ENCODE results near the gene KAZN.

KAZN gene

DNA sequence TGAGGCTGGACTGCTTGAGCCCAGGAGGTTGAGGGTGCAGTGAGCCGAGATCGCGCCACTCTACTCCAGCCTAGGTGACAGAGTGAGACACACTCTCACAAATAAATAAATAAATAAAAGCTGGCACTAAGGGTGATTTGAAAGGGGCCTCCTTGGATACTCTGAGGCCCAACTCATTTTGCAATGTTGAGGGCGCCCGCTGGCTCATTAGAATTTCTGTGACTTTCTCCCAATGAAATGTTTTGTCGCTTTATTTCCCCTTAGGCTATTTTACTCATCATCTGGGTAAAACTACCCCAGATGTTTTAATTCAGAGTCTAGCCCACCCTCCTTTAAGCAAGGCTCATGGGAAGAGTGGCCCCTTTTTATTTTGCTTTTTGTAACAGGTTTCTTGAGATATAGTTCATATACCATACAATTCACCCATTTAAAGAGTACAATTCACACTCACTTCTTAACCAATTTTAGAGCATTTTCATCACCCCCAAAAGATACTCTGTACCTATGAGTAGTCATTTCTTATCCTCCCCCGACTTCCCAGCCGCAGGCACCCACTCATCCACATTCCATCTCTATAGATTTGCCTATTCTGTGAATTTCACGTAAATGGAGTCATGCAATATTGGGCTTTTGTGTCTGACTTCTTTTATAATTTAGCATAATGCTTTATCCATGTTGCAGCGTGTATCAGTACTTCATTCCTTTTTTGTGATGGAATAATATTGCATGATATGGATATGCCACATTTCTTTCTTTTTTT lies 259.1 kb downstream of the KAZN start:
- no peak for DNase-seq (ENCODE audit: low read depth)

GRCh38 chr1:14862114-14862771 lies 263.8 kb downstream of the KAZN start:
- no peak for DNase-seq (ENCODE audit: low read depth)

GRCh38 chr1:14865106-14865505 lies 266.6 kb downstream of the KAZN start:
- DNase-seq (ENCODE audit: low read depth): no peak

- no peak for DNase-seq (ENCODE audit: low read depth)
Measured at GRCh38 chr1:14866911-14867612, 268.6 kb downstream of the KAZN start.

GRCh38 chr1:14869187-14869586 lies 270.7 kb downstream of the KAZN start:
- no peak for DNase-seq (ENCODE audit: low read depth)

DNA sequence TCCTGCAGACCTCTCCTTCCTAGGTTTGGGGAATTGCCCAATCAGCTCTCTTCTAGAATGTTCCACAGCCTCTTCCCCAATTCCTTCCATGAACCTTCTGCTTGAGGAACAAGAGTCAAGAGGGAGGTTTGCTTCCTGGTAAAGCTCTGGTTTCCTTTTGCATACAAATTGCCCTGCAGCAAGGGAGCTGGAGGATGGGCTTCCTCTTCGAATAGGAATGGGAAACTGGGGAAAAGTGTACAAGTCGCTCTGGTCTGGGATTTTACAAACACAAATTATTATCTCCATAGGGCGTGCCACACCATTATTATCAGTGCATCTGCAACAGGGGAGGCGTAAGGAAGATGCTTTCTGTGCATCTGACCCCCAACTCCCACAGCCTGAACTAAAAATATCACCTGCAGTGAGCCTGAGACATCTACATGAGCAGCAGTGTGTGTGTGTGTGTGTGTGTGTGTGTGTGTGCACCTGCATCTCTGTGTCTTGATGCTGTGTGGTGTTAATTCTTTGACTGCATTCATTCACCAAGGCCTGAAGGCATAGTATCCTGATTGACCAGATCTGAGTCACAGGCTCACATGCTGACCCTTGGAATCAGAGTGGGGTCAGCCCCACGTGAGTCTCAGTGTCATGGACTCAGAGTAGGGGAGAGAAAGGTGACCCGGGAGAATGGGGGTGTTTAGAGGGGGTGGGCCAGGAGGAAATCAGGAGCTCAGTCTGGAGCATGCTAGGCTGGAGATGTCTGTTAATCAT lies 272.9 kb downstream of the KAZN start:
- no peak for DNase-seq (ENCODE audit: low read depth)

DNA sequence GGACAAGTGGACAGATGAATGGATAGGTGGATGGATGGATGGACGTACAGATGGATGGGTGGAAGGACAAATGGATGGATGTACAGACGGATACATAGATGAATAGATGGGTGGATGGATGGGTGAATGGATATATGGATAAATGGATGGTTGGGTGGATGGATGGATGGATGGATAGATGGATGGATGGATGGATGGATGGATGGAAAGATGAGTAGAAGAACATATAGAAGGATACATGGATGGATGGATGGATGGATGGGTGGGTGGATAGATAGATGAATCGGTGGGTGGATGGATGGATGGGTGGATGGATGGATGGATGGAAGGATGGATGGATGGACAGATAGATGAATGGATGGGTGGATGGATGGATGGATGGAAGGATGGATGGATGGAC lies 274.3 kb downstream of the KAZN start:
- DNase-seq (ENCODE audit: low read depth): no peak

GRCh38 chr1:14873677-14874076 lies 275.2 kb downstream of the KAZN start:
- no peak for DNase-seq (ENCODE audit: low read depth)

DNA sequence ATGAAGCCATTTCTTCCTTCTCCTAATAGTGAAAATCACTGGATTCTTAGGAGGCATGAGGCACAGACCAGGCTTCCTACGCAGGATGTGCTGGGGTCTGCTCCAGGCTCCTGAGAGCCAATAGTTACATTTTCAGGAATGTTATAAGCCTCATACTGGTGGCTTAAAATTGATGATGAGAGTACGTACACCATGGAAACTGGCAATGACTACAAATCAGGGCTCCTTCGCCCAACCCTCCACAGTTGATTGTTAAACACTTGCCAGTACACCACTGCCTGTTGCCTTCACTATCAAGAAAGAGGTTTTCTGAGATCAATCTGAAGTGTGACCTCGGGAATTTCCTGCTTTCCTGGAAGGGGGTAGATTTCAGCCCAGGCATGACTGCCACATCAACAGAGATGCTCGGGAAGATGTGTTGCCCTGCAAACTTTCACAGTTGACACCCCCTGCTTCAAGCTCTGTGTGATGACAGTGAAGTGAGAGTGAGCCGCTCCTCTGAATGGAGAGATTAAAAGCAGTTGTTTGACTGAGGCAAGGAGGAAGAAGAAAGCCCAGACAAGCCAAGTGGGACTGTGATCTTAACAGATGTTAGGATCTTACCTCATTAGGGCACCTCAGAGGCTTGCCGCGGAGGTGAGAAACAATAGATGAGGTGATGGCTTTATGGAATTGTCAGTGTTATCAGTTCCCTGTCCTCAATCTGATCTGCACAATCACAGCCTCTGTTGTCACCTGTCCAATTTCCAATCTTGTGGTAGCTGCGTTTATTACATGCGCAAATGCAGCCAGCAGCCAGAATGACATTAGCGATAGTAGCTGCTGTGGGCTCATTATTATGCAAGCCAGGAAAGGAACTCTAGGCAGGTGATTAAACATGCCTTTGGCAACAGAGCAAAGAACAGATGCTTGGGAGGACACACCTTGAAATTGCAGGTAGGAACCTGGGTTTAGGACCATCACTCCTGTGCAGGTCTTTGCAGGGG lies 277.3 kb downstream of the KAZN start:
- DNase-seq (ENCODE audit: low read depth): no peak

DNA sequence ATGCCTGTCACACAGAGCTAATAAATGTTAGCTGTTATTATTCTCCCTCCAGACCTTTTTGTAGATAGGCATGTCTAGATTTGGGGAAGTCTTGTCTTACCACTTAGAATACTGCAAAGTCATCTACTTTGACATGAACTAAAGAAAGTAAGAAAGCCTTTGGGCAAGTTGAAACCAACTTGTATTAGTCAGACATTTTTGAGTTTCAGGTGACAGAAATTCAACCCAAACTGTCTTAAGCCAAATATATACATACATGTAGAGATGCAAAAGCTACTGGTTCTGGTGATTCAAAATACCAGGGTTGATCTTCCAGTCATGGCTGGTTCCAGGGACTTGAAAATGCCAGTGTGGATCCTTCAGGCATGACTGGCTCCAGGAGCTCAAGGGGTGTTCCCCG lies 278.3 kb downstream of the KAZN start:
- DNase-seq (ENCODE audit: low read depth): no peak

- DNase-seq (ENCODE audit: low read depth): no peak
Measured at GRCh38 chr1:14877224-14877623, 278.7 kb downstream of the KAZN start.

GRCh38 chr1:14878124-14878523 lies 279.6 kb downstream of the KAZN start:
- no peak for DNase-seq (ENCODE audit: low read depth)

DNA sequence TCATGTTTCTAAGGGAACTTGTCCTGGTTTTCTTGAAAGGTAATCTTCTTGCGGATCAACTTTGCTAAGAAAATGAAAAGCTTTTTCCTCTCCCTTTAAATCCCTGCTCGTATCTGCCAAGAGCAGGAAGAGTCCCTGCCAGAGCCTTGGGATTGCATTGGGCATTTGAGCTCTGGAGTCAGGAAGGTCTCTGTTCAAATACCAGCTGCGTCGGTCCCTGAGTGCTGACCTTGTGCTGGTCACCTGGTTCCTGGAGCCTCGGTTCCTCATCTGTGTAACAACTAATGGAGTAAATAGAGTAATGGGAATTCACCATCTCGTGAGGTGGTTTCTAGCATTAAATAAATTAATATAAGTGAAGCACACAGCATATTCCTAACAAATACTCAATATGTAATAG lies 280.5 kb downstream of the KAZN start:
- no peak for DNase-seq (ENCODE audit: low read depth)

DNA sequence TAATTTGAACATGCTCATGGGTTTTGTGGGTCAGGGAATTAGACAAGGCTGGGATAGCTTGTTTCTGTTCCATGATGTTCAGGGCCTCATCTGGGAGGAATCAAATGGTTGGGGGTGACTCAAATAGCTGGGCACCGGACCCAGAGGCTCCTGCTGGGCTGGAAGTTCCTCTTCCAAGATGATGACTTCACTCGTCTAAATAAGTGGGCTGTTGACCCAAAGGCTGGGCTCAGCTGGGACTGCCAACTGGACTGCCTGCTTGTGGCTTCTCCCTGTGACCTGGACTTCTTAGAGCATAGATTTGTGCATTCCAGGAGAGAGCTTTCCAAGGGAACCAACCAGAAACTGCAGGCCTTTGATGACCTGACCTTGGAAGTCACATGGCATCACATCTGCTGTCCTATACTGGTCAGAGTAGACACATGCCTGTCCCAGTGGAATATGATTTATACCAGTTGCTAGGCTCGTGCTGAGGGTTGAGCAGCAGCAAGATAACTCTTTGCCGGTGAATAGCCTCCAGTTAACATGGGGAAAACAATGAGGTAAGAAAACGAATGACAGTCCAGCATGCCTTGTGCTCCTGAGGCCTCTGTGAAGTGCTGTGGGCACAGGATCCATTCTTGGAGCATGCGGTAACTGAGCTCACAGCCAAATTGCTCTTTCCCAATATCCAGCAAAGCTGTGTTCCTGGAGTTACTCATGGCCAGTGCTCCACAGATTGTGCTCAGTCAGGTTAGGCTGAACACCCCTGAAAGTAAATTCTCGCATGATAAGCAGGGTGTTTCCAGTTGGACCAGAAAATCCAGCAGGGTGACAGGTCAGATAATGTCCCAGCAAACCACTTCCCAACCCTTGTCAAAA lies 282.2 kb downstream of the KAZN start:
- no peak for DNase-seq (ENCODE audit: low read depth)

DNA sequence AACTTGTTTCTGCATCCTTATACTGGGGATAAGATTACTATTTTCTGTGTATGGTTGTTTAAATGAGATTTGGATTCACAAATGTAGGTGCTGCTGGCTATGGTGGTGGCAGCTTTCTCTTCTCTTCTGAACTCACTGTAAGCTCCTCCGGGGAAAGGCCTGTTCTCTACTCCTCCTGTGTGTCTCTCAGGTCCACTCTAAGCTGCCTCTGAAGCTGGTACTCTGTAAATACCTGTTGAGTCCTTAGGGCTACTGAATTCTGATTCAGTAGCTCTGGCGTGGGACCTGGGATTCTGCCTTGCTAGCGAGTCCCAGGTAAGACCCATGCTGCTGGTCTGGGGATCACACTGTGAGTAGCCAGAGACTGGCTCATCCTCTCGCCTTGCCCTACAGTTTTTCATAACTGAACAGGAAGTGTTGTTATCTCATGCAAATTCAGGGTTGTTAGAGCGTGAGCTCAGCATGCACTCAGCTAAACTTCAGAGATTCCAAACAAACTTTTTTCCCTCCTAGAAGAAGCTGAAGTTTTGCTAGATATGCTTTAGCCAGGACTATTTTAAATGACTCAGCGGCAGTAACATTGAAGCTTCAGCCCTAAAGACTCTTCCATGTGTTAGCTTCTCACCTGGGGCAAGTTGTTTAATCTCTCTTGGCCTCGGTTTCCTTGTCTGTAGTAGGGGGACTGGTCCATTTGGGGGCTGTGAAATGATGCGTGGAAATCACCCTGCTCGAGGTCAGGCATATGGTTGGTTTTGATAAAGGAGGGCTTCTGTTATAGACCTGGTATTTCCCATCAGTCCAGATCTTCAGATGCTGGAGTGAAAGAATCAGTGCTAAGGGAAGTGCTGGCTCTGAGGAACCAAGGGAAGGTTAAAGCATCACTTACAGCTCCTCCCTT lies 283.5 kb downstream of the KAZN start:
- no peak for DNase-seq (ENCODE audit: low read depth)

GRCh38 chr1:14884614-14885175 lies 286.2 kb downstream of the KAZN start:
- no peak for DNase-seq (ENCODE audit: low read depth)

DNA sequence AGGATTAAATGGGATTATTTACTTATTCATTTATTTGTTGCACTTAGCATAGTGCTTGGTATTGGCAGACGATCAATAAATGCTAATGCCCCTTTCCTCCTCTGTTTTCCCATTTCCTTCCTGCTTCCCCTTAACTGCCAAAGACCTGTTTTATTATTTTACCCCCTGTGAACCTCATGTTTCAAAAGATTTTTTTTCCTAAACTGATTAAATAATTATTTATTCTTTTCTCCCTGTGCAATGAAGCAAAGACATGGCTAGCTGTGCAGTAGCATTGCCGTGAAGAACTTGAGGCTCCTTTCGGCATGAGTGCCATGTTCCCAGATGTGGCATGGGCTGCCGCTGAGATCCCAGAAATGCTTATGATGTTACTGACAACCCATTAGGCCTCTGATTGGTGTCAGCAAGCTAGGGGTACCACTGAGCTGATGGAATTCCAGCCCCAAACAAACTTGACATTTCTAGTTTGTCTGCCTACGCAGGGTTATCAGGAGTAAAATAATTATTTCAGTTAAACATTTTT lies 288.6 kb downstream of the KAZN start:
- DNase-seq (ENCODE audit: low read depth): no peak

DNA sequence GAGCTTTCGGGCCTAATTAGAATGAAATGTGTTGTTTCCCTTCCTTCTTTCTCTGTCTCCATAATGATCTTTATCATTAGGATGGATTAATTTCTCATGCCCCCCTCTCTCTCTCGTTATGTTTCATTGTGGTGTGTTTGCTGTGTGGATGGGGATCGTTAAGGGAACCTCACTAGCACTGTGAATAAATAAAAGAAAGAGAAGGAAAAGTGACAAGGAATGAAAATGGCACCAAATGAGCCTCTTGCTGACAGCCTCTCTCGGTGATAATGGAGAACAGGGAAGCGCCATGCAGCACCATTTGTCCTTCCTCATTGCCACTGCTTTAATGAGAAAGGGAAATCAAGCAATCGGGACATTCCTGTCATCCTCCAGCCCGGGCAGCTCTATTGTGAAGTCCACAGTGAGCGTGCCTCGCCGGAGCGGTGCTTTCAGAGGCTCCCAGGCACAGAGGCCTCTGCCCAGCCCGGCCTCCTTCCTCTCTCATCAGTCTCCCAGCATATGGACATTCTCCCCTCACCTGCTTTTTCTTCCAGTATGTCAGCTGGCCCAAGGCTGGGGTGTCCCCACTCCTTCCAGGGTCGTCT lies 289.4 kb downstream of the KAZN start:
- no peak for DNase-seq (ENCODE audit: low read depth)
